HUES48 (cell line): ENCODE data around the gene RAB11B.
"Not testable (repeated sequence)": the region's sequence is repeated elsewhere in the genome, so short reads cannot be mapped to it uniquely, and the experiment has no call there.

ENCODE experiments used
- H3K27ac ChIP-seq: one replicate; pipeline ENCODE4 v1.7.0; 2013; ENCODE audit warnings: low read depth, low read length, inconsistent platforms
- H3K27me3 ChIP-seq: 2 replicates; pipeline ENCODE4 v1.6.1; 2013; ENCODE audit warnings: mild to moderate bottlenecking, low read length; ENCODE audit not compliant: control insufficient read depth, insufficient read depth
- H3K36me3 ChIP-seq: 2 replicates; pipeline ENCODE4 v1.6.1; 2013; ENCODE audit warnings: low read length; ENCODE audit not compliant: control insufficient read depth, insufficient read depth
- H3K4me1 ChIP-seq: 2 replicates; pipeline ENCODE4 v1.6.1; 2013; ENCODE audit warnings: mild to moderate bottlenecking, low read length; ENCODE audit not compliant: control insufficient read depth, insufficient read depth
- H3K4me3 ChIP-seq: 2 replicates; pipeline ENCODE4 v1.5.1; 2013; ENCODE audit warnings: mild to moderate bottlenecking, low read depth, low read length
- H3K9ac ChIP-seq: 2 replicates; pipeline ENCODE4 v1.6.1; 2013; ENCODE audit warnings: mild to moderate bottlenecking, low read depth, low read length, moderate library complexity
- H3K9me3 ChIP-seq: 2 replicates; pipeline ENCODE4 v1.6.1; 2013; ENCODE audit warnings: low read length; ENCODE audit not compliant: control insufficient read depth, insufficient read depth

The RAB11B gene

DNA sequence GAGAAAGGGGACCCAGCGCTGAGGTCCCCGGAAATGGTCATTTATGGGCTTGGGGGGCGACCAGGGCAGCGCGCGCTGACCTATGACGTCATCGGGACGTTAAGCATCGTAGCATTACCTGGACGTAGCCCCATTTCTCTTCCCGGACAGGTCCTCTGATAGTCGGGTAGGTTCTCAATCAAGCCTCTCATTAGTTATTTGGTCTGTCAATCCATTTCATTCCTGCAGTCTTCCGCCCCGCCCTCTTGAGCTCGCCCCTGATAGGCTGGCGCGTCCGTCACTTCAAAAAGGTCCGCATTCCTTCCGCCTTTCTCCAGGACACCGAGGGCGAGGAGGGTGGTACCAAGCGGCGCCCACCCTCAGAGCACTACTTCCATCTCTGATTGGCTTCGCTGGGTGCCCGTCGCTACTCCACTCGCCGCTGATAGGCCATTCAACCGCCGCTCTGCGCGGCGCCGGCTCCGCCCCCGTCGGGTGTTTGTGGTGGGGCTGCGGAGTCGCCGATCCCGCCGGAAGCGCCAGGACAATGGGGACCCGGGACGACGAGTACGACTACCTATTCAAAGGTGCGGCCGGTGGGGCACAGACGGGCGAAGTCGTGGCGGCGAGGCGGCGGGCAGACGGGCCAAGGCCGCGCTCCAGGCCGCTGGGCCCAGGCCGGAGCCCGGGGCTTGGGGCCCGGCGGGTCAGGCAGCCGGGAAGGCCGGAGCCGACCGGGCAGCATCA lies at the start of gene RAB11B:
Gene RAB11B, plus strand, starts transcription at position 470 of the 726 bp plus-strand sequence. Its CDS starts 57 bp downstream, at position 527.
- Histone ChIP-seq H3K9ac (peak within 1 kb of the TSS; percentile 100), H3K4me3 (peak within 1 kb of the TSS; percentile 89), H3K27ac (peak within 1 kb of the TSS; percentile 100), H3K9me3 (no peaks in the 10 kb centered on the region), H3K4me1 (no peaks in the 10 kb centered on the region), H3K27me3 (no peaks in the 10 kb centered on the region), H3K36me3 (no peaks in the 10 kb centered on the region)

DNA sequence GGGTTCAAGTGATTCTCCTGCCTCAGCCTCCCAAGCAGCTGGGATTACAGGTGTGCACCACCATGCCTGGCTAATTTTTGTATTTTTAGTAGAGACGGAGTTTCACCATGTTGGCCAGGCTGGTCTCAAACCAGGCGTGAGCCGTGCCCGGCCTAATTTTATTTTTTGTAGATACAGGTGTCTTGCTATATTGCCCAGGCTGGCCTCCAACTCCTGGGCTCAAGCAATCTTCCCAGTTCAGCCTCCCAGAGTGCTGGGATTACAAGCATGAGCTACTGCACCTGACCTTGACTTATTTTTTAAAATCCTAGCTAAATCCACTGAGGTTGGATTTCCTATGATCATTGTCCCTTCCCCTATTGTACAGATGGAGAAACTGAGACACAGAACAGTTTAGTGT lies 48.7 kb upstream of the RAB11B start:
- H3K4me1 ChIP-seq, H3K9me3 ChIP-seq, H3K36me3 ChIP-seq, H3K27ac ChIP-seq, H3K4me3 ChIP-seq, H3K9ac ChIP-seq, H3K27me3 ChIP-seq: not testable (repeated sequence)

DNA sequence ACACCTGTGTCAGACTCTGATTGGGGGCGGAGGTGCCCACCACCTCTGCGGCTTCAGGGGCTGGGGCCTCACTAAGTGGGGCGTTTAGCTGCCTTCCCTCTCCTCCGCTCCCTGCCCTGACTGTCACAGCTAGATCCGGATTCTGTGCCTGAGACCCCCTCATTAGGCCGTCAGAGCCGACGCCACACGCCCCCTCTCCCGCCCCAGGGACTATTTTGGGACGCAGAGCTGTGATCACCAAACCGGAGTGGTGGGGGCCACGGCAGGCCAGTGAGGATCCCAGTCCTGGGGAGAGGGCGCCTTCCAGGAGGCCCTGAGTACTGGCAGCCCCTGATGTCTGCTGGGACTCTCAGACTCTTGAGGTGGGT lies 47.9 kb upstream of the RAB11B start:
- Histone ChIP-seq H3K27ac (no peak overlapping the region), H3K9me3 (no peaks in the 10 kb centered on the region), H3K36me3 (no peaks in the 10 kb centered on the region), H3K27me3 (peaks cover 6% of the 10 kb centered on the region), H3K4me1 (peaks cover 3% of the 10 kb centered on the region), H3K4me3 (no peak overlapping the region), H3K9ac (no peak overlapping the region)

DNA sequence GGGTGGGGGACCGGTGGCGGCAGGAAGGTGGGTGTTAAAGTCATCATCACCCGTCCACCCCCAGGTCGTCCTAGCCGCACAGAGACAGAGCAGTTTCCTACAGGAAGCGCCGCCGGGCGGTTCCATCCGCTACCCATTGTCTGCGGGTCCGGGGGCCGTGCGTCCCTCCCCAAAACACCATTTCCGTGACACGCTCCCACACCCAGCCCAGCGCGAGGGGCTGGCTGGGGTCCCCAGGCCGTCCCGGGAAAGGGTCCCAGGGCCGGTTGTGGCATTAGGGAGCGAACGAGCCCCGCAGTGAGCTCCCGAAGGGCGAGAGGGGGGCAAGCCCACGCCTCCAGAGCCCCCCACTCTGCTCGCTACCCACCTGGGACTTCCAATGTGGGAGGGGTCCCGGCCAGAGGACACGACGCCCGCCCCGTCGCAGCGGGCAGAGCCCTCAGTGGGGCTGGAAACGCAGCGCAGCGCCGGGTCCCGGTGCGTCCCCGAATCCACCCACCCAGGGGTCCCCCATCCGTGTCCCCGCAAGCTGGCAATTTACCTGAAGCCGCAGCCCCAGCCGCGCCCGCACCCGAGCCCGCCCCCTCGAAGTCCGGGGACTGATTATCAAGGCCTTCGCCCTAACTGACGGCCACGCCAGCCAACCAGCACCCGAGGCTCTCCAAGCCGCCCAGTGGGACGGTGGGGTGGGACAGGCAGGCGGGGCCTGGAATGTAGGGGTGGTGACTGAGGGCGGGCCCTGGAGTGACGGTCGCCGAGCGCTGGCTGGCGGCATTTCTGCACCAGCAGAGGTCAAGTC lies 47.3 kb upstream of the RAB11B start, which contains the start of gene KANK3:
Gene KANK3, minus strand, starts transcription at position 579 of the 799 bp plus-strand sequence. CDS start 5,434 bp downstream, outside the sequence.
- Histone ChIP-seq H3K9ac (0 out of 2 replicates have a peak within 1 kb of the TSS, but pooled peaks have one; percentile 28), H3K36me3 (no peaks in the 10 kb centered on the region), H3K4me3 (peak within 1 kb of the TSS; percentile 75), H3K27ac (no peak within 1 kb of the TSS), H3K9me3 (no peaks in the 10 kb centered on the region), H3K4me1 (peaks cover 3% of the 10 kb centered on the region), H3K27me3 (peaks cover 6% of the 10 kb centered on the region)

DNA sequence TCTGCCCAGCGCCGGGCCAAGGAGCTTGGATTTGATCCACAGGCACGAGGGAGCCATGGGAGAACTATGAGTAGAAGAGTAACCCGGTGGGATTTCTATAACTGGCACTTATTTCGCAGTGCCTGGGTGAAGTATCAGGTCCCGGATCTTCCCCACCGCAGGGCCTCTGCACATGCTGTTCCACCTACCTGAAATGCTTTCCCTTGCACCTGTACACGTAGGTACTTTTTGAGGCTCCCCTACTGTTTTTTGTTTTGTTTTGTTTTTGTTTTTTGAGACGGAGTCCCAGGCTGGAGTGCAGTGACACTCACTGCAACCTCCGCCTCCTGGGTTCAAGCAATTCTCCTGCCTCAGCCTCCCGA lies 46.7 kb upstream of the RAB11B start:
- no peak overlapping the region for H3K9ac ChIP-seq
- no peak overlapping the region for H3K27ac ChIP-seq
- H3K4me3 ChIP-seq = no peak overlapping the region
- peaks cover 3% of the 10 kb centered on the region for H3K4me1 ChIP-seq
- H3K9me3 ChIP-seq = no peaks in the 10 kb centered on the region
- H3K27me3 ChIP-seq = peaks cover 6% of the 10 kb centered on the region
- H3K36me3 ChIP-seq = no peaks in the 10 kb centered on the region

DNA sequence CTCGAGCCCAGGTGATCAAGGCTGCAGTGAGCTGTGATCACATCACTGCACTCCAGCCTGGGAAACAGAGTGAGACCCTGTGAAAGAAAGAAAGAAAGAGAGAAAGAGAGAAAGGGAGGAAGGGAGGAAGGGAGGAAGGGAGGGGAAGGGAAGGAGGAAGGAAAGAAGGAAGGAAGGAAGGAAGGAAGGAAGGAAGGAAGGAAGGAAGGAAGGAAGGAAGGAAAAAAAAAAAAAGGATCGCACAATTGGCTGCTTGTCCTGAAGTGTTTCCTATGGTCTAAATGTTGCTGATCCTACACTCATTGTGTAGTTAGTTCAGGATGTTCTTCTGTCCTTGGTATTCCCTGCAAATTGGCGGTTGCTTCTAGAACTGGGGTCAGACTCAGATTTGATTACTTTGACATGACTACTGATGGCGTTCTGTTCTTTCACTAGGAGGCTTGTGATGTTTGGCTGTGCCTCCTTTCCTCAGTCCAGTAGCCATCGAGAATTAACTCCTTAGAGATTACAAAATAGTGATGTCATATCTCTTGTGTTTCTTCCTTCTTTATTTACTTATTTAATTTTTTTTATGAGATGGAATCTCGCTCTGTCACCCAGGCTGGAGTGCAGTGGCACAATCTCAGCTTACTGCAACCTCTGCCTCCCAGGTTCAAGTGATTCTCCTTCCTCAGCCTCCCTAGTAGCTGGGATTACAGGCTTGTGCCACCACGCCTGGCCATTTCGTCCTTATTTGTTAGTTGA lies 40.4 kb upstream of the RAB11B start:
- not testable (repeated sequence) for H3K9me3 ChIP-seq, H3K27me3 ChIP-seq, H3K27ac ChIP-seq, H3K4me1 ChIP-seq, H3K36me3 ChIP-seq, H3K9ac ChIP-seq, H3K4me3 ChIP-seq

DNA sequence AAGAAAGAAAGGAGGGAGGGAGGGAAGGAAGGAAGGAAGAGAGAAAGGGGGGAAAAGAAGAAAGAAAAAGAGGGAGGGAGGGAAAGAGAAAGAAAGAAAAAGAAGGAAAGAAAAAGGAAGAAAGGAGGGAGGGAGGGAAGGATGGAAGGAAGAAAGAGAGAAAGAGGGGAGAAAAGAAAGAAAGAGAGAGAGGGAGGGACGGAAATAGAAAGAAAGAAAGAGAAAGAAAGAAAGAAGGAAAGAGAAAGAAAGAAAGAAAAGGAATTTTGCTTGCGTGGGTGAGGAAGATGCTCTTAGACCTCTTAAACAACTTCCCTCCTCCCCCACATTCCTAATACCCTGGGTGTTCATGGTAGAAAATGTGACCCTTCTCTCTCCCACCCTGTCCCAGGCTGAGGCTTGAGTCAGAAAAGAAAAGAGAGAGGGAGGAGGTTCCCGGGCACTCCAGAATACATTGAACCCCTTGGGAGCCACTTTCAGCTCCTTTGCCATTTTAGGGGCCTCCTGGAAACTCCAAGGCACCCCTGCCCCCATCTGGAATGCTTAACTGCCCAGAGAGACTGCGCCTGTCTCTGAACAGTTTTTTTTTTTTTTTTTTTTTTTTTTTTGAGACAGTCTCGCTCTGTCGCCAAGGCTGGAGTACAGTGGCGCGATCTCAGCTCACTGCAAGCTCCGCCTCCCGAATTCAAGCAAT lies 37.9 kb upstream of the RAB11B start:
- H3K36me3 ChIP-seq = no peaks in the 10 kb centered on the region
- no peak overlapping the region for H3K9ac ChIP-seq
- no peaks in the 10 kb centered on the region for H3K27me3 ChIP-seq
- H3K27ac ChIP-seq = no peak overlapping the region
- H3K9me3 ChIP-seq = no peaks in the 10 kb centered on the region
- peaks cover 8% of the 10 kb centered on the region; the same call in 1 of the 2 replicates for H3K4me1 ChIP-seq
- peak overlapping the region; percentile 14; the same call in 1 of the 2 replicates for H3K4me3 ChIP-seq

DNA sequence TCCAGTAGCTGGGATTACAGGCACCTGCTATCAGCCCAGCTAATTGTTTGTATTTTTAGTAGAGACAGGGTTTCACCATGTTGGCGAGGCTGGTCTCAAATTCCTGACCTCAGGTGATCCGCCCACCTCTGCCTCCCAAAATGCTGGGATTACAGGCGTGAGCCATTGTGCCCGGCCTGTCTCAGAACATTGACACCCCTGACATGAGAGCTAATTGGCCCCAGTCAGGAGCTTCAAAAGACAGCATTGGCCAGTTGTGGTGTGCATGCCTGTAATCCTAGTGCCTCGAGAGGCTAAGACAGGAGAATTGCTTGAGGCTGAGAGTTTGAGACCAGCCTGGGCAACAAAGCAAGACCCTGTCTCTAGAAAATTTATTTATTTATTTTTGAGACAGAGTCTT lies 37.3 kb upstream of the RAB11B start:
- H3K36me3 ChIP-seq, H3K4me1 ChIP-seq, H3K4me3 ChIP-seq, H3K9ac ChIP-seq, H3K9me3 ChIP-seq, H3K27ac ChIP-seq, H3K27me3 ChIP-seq: not testable (repeated sequence)

DNA sequence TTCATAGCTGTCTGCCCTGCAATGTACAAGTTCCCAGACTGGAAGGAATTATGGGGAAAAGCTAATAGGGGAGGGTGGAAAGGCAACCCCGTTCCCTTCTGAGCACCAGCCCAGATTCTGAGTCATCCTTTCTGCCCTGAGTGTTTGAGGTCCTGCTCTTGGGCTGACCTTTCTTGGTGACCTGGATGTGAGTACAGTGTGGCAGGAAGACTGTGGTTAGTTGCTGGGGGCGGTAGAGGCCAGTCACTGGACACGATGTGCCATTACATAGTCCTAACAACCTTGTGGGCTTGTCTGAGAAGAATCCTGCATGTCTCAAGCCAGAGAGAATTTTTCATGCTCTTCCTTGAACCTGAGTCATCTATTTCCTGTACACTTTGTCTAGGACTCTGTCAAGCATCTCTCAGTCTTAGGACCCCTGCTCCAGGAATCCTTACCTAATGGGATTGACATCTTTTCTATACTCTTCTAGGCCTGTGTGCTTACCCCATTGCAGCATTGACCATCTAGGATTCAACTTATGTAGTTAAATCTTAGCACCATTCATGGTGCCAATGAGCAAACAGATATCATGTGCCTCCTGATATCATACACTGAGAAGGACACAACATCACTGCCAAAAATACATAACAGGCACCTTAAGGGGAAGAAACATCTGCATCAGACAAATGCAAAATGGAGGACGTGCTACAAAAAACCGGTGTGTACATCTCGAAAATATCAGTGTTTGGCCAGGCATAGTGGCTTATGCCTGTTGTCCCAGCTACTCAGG lies 34.3 kb upstream of the RAB11B start:
- Histone ChIP-seq H3K27ac (no peak overlapping the region), H3K9ac (no peak overlapping the region), H3K27me3 (no peaks in the 10 kb centered on the region), H3K4me1 (peaks cover 8% of the 10 kb centered on the region; the same call in 1 of the 2 replicates), H3K36me3 (no peaks in the 10 kb centered on the region), H3K4me3 (no peak overlapping the region), H3K9me3 (no peaks in the 10 kb centered on the region)

DNA sequence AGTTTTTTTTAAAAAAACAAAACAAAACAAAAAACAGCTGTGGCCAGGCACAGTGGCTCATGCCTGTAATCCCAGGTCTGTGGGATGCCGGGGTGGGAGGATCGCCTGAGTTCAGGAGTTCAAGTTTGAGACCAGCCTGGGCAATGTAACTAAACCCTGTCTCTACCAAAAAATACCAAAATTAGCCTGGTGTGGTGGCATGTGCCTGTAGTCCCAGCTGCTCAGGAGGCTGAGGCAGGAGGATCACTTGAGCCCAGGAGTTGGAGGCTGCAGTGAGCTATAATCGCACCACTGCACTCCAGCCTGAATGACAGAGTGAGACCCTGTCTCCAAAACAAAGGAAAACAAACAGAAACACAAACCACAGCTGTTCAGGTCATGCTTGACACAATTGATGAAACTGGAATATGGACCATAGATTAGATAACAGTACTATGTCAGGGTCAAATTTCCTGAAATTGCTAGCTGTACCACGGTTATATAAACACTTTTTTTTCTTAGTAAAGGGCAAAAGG lies 33.1 kb upstream of the RAB11B start:
- Histone ChIP-seq H3K4me3 (no peak overlapping the region), H3K4me1 (peaks cover 7% of the 10 kb centered on the region; the same call in 1 of the 2 replicates), H3K36me3 (no peaks in the 10 kb centered on the region), H3K9ac (no peak overlapping the region), H3K27me3 (peaks cover 4% of the 10 kb centered on the region), H3K27ac (no peak overlapping the region), H3K9me3 (no peaks in the 10 kb centered on the region)
